HG03139 (cell line): Measurements from ENCODE around the gene ARHGAP10.

ENCODE experiments used
- ATAC-seq: cut with Tn5 transposase; IDR thresholded peaks from one replicate; pipeline ENCODE4 v1.9.1; 2021; ENCODE audit not compliant: unreplicated experiment

ARHGAP10 gene, protein sequence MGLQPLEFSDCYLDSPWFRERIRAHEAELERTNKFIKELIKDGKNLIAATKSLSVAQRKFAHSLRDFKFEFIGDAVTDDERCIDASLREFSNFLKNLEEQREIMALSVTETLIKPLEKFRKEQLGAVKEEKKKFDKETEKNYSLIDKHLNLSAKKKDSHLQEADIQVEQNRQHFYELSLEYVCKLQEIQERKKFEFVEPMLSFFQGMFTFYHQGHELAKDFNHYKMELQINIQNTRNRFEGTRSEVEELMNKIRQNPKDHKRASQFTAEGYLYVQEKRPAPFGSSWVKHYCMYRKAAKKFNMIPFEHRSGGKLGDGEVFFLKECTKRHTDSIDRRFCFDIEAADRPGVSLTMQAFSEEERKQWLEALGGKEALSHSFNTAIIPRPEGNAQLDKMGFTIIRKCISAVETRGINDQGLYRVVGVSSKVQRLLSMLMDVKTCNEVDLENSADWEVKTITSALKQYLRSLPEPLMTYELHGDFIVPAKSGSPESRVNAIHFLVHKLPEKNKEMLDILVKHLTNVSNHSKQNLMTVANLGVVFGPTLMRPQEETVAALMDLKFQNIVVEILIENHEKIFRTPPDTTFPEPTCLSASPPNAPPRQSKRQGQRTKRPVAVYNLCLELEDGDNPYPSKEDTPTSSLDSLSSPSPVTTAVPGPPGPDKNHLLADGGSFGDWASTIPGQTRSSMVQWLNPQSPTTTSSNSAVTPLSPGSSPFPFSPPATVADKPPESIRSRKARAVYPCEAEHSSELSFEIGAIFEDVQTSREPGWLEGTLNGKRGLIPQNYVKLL

DNA sequence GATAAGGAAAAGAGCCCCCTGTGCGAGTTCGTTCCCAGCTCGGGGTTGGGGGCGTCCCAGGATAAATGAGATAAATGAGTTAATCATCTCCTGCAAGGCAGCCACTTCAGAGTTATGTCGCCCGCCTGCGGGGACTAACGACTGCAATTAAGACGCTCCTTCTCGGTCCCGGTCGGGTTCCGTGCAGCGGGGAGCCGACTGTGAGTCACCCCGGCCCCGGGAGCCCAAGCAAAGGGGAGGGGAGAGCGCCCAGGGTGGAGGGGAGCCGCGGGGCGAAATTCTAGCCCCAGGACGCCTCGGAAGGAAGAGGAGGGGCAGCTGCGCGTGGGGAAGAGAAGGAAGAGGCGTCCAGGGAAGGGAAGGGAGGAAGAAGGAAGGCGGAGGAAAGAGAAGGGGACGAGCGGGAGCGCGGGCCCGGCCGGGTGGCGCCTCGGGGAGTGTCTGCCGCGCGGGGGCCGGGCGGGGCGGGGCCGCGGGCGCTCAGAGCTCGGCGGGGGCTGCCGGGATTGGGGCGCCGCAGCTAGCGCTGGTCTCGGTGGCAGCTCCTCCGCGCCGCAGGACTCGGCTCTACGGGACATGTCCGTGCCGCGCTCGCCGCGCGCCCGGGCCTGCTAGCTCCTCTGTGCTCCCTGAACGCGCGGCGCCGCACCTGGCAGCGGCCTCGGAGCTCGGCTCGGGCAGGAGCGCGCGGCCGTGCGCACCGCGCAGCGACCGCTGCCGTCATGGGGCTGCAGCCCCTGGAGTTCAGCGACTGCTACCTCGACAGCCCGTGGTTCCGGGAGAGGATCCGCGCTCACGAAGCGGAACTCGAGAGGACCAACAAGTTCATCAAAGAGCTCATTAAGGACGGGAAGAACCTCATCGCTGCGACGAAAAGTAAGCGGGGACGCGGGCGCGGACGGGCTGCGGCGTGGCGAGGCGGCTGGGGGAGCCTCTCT lies at the start of gene ARHGAP10:
Gene ARHGAP10, plus strand, starts transcription at position 509 of the 938 bp plus-strand sequence. Its CDS starts 214 bp downstream, at position 723.
- ATAC-seq, result peak; percentile 54

DNA sequence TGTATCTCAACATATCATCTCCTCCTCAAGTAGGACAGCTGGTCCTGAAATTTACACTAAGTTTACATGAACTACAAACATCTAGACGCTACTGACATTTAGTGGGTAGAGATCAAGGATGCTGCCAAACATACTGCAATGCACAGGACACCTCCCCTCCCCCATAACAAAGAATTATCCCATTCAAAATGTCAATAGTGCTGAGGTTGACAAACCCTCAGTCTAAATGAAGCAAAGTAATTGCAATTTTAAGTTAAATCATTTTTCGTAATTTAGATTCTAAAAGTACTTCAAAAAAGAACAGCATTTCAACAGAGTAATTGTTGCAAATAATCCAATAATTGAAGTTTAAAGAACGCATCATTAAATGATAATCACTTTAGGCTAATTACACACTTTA lies 49.1 kb upstream of the ARHGAP10 start:
- no peak for ATAC-seq

DNA sequence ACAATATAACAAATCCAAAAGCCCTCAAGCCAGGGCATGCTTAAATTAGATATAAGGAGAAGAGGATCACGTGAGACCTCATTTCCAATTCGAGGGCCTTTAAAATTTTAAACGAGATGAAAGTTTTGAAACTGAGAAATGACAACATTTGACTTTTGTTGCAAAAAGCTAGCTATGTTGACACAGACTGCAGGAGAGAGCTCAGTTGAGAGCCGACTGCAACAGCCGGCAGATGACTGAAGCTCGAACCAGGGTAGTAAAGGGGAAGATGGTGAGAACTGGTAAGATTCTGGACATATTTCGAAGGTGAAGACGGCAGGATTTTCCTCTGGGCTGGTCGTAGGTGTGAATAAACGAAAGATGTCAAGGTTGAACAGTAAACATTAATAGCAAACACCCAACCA lies 48.7 kb upstream of the ARHGAP10 start:
- ATAC-seq, result no peak

DNA sequence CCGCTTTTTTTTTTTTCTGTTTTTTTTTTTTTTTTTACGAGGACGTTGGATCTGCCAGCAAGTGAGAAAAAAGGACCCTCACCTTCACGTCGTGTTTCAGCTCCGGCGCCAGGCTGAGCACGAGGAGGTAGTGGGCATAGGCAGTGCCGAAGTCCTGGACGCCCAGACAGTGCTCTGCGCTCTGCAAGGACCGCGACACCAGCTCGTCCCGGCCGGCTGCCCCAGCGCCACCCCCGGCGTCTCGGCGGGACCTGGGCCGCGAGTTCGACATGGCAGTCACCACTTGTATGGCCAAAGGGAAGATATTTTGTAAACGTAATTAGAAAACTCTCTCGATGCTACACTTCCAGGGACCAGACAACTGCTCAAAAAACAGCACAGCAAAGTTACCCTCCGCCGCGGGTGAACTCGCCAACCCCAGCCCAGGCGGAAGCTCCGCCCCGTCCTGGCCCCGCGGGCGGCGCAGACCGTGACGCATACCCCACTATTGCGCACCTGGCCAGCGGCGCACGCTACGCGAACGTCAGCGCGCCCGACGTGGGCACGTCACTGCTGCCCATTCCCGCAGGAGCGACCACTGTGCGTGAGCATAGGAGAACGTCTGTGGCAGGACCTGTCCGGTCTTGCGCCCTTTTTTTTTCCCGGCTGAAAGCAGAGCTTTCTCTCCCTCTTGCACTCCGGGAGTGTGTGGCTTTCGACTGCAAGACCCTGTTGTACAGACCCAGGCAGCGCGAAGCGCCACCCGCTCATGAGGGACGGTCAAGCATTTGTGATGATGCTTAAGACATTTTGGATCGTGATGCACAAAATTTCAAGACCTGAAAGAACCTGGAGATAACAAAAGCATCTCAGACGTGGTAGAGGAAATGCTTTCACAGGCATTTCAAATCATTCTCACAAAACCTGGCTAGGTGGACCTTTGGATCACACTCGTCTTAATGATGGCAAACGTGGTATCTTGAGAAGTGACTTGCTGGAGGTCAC lies 47.9 kb upstream of the ARHGAP10 start, which contains the start of gene PRMT9:
Gene PRMT9, minus strand, starts transcription at position 447 of the 984 bp plus-strand sequence. Its CDS starts 176 bp downstream, at position 271.
- ATAC-seq, result peak; percentile 100

DNA sequence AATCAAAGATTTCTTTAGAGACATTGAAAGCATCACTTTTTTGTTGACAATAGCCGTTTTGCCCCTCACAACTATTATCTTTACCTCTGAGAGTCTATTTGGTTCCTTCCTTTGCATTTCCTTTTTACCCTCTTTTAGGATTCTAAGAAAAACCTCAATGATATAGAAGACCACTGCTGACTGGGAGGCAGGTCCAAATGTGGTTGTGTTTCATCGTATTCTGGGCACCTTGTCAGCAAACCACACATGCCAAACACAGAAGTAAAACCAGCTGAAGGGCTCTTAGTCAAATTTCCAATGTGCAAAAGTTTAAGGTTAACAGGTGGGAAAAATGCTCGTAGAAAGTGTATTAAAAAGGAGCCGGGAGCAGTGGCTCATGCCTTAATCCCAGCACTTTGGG lies 42.8 kb upstream of the ARHGAP10 start:
- no peak for ATAC-seq

DNA sequence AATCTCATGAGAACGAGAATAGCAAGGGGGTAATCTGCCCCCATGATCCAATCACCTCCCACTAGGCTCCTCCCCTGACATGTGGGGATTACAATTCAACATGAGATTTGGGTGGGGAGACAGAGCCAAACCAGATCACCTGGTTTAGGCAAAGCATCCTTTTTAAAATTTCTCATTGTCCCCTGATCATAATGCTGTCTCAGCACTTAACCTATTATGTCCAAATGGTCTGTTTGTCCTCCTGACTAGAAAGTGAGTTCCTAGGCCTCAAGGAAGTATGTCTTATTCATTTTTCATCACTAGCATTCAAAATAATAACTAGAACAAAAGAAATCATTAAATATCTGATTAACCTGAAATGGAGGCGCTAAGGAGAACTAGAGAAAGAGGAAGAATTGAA lies 40.1 kb upstream of the ARHGAP10 start:
- ATAC-seq, result no peak

DNA sequence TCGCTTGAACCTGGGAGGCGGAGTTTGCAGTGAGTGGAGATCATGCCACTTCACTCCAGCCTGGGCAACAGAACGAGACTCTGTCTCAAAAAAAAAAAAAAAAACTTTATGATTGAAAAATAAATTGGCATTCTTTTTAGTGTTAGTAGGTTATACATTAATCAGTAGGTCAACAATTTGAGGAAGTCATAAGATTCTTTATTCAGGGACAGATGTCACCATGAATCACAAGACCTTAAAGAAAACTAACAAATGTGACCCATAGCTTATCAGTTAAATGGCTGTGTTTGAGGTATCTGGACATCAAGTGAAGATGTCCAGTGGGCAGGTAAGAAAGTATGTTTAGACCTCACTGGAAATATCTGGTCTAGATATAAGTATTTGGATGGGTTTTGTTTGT lies 38.7 kb upstream of the ARHGAP10 start:
- no peak for ATAC-seq

DNA sequence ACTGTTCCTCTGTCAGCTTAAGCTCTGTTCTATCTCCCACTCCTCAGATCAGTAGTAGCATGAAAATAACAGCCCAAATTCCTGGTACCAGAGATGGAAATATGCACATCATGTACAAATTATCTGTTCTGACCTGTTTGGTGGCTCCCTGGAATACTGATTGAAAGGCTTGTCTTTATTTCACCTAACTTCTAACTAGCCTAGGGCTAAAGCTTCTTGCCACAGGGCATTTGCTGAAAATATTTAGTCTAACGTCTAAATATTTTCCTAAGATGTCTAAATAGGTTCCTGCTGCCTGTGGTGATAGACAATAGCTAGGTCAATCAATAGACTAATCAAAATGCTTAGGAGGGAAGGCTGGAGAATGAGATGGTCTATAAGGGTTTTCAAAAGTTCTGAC lies 35.0 kb upstream of the ARHGAP10 start:
- ATAC-seq, result no peak

DNA sequence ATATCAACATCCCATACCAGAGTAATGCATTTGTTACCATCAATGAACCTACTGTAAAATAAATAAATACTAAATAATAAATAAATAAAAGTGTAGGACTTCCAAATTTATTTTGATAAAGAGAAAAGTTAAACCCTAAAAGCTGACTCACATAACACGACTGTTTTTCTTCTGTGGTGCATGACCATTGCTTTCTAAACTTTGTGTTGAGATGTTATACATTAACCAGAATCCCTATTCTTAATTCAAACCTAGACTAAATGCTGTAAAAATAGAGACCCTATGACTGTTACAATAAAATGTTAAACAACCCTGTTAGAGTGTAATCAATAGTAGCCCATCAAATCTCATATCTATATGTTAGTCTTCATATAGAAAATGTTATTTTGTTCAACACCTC lies 27.0 kb upstream of the ARHGAP10 start:
- ATAC-seq, result no peak

DNA sequence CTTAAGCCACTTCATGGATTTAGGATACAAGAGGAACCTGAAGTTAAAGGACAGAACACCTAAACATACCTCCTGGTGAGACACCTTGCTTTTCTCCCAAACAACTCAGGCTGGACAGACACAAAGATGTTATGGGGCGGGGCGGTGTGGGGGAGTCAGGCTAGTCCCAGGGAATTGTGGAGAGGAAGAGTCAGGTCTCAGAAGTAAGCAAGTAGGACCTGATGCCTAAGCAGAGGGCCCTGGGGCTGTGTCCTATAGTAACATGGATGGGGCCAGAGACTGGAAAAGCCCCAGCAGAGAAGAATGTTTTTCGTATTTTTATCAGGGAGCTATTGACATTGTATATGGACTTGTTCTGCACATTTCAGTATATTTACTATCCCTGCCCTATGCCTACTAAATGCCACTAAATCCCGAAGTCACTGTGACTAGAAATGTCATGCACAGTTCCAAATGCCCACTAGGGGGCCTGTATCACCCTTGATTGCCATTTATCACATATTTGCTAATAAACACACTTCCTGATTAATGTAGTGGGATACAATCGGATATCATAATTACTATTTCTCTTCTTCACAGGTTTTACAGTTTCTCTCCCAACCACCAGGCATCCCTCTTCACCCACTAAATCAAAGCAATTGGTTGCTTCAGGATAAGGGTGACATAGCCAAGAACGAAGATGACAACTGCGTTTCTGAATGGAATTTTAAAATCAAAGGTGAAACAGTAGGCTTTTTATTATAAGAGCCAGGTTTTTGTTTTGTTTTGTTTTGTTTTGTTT lies 23.8 kb upstream of the ARHGAP10 start:
- peak; percentile 63 for ATAC-seq

DNA sequence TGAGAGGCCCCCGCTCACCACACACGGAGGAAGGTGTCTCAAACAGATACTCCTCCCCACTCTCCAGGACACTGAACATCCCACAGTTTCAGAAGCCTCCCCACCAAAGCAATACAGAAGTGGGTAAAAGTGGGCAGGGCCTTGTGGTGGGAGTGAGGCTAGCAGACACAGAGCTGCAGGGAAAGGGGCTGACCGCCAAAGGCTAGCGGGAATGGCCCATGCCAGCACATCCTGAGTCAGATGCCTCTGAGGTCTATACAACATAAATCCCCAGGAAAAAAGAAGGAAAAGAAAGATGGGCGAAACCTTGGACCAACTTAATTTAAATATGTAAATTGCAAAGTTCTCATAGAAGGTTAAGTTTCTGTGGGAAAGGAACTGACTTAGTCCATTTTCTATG lies 21.9 kb upstream of the ARHGAP10 start:
- ATAC-seq, result no peak

DNA sequence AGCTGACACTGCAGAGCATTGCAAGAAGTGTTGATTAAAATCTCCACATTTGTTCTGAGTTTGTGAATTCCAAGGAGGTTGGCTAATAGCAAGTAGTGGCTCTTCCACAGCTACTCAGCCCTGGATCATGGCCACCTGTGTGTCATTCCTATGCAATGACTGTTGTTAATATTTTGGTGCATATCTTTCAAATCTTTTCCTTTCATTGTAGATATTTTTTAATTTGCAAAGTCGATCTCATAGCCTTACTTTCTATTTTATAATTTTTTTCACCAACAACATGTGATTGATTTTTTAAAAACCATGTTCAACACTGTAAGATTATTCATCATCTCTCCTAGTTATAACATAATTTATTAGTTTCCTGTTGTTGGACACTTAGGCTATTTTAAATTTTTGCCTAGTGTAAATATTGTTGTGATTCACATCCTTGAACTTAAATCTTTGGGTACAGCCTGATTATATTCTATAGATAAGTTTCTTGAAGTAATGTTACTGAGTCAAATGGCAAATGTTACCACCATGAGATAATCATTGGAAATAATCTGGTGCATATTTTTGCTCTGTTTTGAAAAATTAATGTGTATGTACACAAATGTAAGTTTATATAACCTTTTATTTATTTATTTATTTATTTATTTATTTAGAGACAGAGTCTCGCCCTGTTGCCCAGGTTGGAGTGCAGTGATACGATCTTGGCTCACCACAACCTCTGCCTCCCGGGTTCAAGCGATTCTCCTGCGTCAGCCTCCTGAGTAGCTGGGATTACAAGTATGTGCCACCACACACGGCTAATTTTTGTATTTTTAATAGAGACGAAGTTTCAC lies 17.1 kb upstream of the ARHGAP10 start:
- ATAC-seq, result no peak

DNA sequence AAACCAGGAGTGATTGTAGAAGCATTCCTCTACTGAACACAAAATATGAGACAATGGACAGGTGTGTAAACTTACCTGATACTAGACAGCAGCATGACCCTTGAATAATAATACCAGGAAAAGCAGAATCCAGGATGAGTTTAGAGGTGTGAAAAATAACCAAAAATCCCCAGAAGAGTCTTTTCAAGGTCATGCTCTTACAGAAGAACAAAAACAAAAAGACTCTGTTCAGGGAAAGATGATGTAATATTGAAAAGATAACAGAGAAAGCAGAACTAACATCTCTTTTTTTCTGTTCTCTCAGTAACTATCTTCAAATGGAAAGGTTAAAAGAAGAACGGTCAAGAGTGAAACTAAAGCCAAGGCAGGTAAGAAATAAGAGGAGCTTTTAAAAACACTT lies 14.0 kb upstream of the ARHGAP10 start:
- peak; percentile 80 for ATAC-seq

DNA sequence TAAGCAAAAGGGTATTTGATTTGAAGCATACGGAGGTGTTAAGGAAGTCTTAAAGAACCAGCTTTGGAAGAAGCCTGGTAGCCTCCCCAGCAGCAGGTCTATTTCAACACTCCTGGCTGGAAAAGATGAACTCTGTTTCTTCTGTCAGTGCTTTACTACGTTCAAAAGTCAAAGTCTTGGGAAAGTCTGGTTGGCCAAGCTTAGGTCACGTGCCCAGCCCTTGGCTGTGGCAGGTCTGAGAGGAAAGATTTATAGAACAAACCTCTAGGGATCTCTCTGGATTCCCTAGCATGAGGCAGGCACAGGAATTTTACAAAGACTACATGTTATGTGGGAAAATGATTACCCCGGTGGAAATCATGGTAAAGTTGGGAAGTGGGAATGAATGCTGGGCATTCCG lies 8.6 kb upstream of the ARHGAP10 start:
- ATAC-seq, result no peak

DNA sequence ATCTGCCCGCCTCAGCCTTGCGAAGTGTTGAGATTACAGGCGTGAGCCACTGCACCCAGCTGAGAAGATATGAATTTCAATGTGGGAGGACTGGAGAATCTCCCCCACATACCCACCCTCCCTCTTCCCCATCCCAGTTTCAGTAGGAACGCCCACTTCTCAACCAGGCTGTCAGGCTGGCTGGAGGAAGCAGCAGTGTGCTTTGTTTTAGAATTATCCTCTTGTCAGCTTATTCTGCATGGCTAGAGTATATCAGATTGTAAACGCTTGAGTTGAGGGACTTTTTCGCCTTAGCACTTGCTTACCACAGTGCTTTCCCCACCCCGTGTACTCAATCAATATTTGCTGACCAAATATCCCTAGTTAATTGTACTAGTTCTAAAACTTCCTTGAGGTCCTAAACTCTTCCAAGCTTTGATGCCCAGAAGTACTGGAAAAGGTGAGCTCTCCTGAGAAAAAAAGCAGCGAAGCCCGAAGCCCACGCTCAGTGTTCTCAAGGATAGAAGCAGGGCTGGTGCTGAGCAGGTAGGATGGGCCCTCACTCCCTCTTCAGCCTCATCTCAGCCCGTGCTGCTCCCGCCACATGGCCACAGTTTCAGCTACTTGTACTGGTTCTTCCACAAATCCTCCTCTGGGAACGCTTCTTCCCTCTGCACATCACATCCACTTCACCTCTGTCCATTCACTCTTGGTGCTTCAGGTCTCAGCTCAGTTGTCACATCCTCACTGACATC lies 7.3 kb upstream of the ARHGAP10 start:
- no peak for ATAC-seq

DNA sequence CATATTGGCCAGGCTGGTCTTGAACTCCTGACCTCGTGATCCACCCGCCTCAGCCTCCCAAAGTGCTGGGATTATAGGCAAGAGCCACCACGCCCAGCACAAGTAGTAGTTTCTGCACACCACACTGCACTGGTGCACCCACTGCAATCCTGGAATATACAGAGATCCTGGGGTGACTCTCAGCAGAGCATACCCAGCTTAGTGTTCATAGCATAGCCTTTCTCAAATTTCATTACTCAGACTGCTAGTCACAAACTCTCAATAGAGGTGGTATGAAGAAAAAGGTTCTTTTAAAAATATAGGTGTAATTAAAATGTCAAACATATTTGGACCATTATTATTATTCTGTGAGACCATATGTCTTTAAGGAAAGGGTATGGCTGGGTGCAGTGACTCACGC lies 6.2 kb upstream of the ARHGAP10 start:
- no peak for ATAC-seq

DNA sequence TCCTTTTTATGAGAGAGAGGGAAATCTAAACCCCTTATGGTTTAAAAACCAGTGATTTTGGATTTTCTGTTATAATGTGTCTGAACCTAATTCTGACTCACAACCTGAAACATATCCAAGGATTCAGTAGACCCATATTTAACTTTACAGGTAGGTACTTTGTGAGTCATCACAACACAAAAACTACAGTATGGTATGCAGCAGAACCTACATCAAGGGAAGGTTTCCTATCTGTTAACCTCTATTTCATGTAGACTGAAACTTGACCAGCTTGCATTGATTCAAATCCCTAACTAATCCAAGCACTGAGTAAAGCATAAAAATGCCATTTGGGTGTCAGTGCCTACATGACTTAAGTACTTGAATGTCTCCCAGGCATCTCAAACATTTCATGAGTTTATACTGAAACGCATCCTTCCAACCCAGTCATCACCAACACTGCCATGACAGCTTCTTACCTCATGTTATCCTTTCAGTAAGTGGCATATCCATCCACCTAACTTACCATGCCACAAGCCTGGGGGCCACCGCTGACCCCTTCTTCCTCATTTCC lies 4.3 kb upstream of the ARHGAP10 start:
- no peak for ATAC-seq
